Mesendoderm (in vitro differentiated cells): ENCODE results near the gene C2CD2L.
"Not testable (repeated sequence)": the region's sequence is repeated elsewhere in the genome, so short reads cannot be mapped to it uniquely, and the experiment has no call there.

Experiments used
- DNase-seq: peaks from one replicate; pipeline ENCODE4 v3.0.0; 2013
- H2AK5ac ChIP-seq: 2 replicates; pipeline ENCODE4 v1.6.1; 2013; ENCODE audit warnings: low read length, inconsistent platforms
- H2BK120ac ChIP-seq: 2 replicates; pipeline ENCODE4 v1.6.1; 2013; ENCODE audit warnings: low read depth, mild to moderate bottlenecking, low read length, moderate library complexity, mixed read lengths
- H2BK15ac ChIP-seq: replicated peaks from 2 replicates; pipeline ENCODE4 v1.6.1; 2013; ENCODE audit warnings: low read depth, mild to moderate bottlenecking, moderate library complexity
- H2BK5ac ChIP-seq: 2 replicates; pipeline ENCODE4 v1.6.1; 2013; ENCODE audit warnings: low read length, inconsistent platforms
- H3K18ac ChIP-seq: 2 replicates; pipeline ENCODE4 v1.6.1; 2013; ENCODE audit warnings: mild to moderate bottlenecking, low read length, mixed read lengths
- H3K23ac ChIP-seq: one replicate; pipeline ENCODE4 v1.6.1; 2013; ENCODE audit warnings: low read length
- H3K27ac ChIP-seq: 2 replicates; pipeline ENCODE4 v1.5.1; 2013; ENCODE audit warnings: low read depth, mild to moderate bottlenecking, inconsistent platforms, low read length, moderate library complexity
- H3K27me3 ChIP-seq: 2 replicates; pipeline ENCODE4 v1.6.1; 2013; ENCODE audit warnings: low read length, control low read depth, mild to moderate bottlenecking, inconsistent platforms; ENCODE audit not compliant: insufficient read depth, poor library complexity
- H3K36me3 ChIP-seq: 2 replicates; pipeline ENCODE4 v1.6.1; 2013; ENCODE audit warnings: low read length, inconsistent platforms; ENCODE audit not compliant: control insufficient read depth, insufficient read depth
- H3K4ac ChIP-seq: one replicate; pipeline ENCODE4 v1.6.1; 2013; ENCODE audit warnings: low read depth, mild to moderate bottlenecking, low read length, moderate library complexity
- H3K4me1 ChIP-seq: 2 replicates; pipeline ENCODE4 v1.6.1; 2013; ENCODE audit warnings: low read depth, low read length, inconsistent platforms; ENCODE audit not compliant: control insufficient read depth
- H3K4me2 ChIP-seq: 2 replicates; pipeline ENCODE4 v1.6.1; 2013; ENCODE audit warnings: low read length
- H3K4me3 ChIP-seq: 2 replicates; pipeline ENCODE4 v1.5.1; 2013; ENCODE audit warnings: mild to moderate bottlenecking, low read length
- H3K56ac ChIP-seq: one replicate; pipeline ENCODE4 v1.6.1; 2013; ENCODE audit warnings: low read length
- H3K79me1 ChIP-seq: 2 replicates; pipeline ENCODE4 v1.6.1; 2013; ENCODE audit warnings: low read length, inconsistent platforms
- H3K79me2 ChIP-seq: 2 replicates; pipeline ENCODE4 v1.6.1; 2013; ENCODE audit warnings: mild to moderate bottlenecking, low read length; ENCODE audit not compliant: control insufficient read depth, insufficient read depth
- H3K9ac ChIP-seq: 2 replicates; pipeline ENCODE4 v1.6.1; 2013; ENCODE audit warnings: low read length, inconsistent platforms
- H4K5ac ChIP-seq: one replicate; pipeline ENCODE4 v1.6.1; 2013; ENCODE audit warnings: low read length
- H4K8ac ChIP-seq: one replicate; pipeline ENCODE4 v1.6.1; 2013; ENCODE audit warnings: low read depth, mild to moderate bottlenecking, control low read depth, low read length, moderate library complexity
- WGBS: extraction: QIAGEN DNeasy Blood & Tissue Kit; methylation state at CpG from one replicate; pipeline ENCODE4 v1.1.7; 2013; ENCODE audit warnings: low lambda C conversion rate, missing lambda C conversion rate; ENCODE audit not compliant: insufficient coverage; ENCODE audit errors: extremely low coverage; 5-methylcytosine and 5-hydroxymethylcytosine counted together

C2CD2L gene

GRCh38 chr11:119103161-119103664 is 3.9 kb upstream of the C2CD2L start:
- peak overlapping the region; percentile 29 for H3K56ac ChIP-seq
- not testable (repeated sequence) for H3K4me3 ChIP-seq, H3K4me2 ChIP-seq, H3K4ac ChIP-seq, H3K23ac ChIP-seq, H3K27me3 ChIP-seq, H3K79me2 ChIP-seq, H4K8ac ChIP-seq, H4K5ac ChIP-seq, H2BK5ac ChIP-seq, H3K79me1 ChIP-seq, H2BK15ac ChIP-seq, H2AK5ac ChIP-seq, H2BK120ac ChIP-seq, H3K18ac ChIP-seq, H3K36me3 ChIP-seq, DNase-seq, H3K9ac ChIP-seq
- H3K27ac ChIP-seq = peak overlapping the region; percentile 21
- H3K4me1 ChIP-seq = peaks cover 10% of the 10 kb centered on the region
- no CpG with 5 or more reads among the region's 18 CpGs for WGBS

- H3K27ac ChIP-seq = no peak overlapping the region
- H2BK120ac ChIP-seq = no peak overlapping the region
- H4K5ac ChIP-seq = no peak overlapping the region
- no peak overlapping the region for H3K4me2 ChIP-seq
- no peak overlapping the region for H2BK15ac ChIP-seq
- H3K27me3 ChIP-seq = no peaks in the 10 kb centered on the region
- H3K4me1 ChIP-seq = peaks cover 16% of the 10 kb centered on the region
- H3K56ac ChIP-seq = no peak overlapping the region
- no peak overlapping the region for H3K4ac ChIP-seq
- no peak overlapping the region for H4K8ac ChIP-seq
- no peak overlapping the region for H3K23ac ChIP-seq
- H3K79me1 ChIP-seq = peaks cover 5% of the 10 kb centered on the region
- H2BK5ac ChIP-seq = no peak overlapping the region
- H3K4me3 ChIP-seq = no peak overlapping the region
- H3K9ac ChIP-seq = no peak overlapping the region
- no peaks in the 10 kb centered on the region for H3K36me3 ChIP-seq
- no peak overlapping the region for H2AK5ac ChIP-seq
- no peak overlapping the region for H3K18ac ChIP-seq
- no peak for DNase-seq
- no CpG with 5 or more reads among the region's 4 CpGs for WGBS
- peaks cover 6% of the 10 kb centered on the region for H3K79me2 ChIP-seq
Observed at GRCh38 chr11:119103793-119104192, 3.4 kb upstream of the C2CD2L start.

GRCh38 chr11:119107538-119108145 is 498 bp downstream of the C2CD2L start:
- Histone ChIP-seq H2BK15ac (no peak overlapping the region), H3K56ac (peak overlapping the region; percentile 86), H3K4me1 (peaks cover 13% of the 10 kb centered on the region), H3K4me2 (peak overlapping the region; percentile 72), H2BK5ac (no peak overlapping the region), H3K18ac (no peak overlapping the region), H3K9ac (peak overlapping the region; percentile 73), H3K79me2 (no peaks in the 10 kb centered on the region), H2AK5ac (no peak overlapping the region), H2BK120ac (no peak overlapping the region), H3K36me3 (no peaks in the 10 kb centered on the region), H4K5ac (no peak overlapping the region), H3K27me3 (no peaks in the 10 kb centered on the region), H3K79me1 (no peaks in the 10 kb centered on the region), H3K23ac (no peak overlapping the region), H4K8ac (no peak overlapping the region), H3K4me3 (peak overlapping the region; percentile 67), H3K27ac (no peak overlapping the region), H3K4ac (no peak overlapping the region)
- no CpG with 5 or more reads among the region's 65 CpGs for WGBS
- no peak for DNase-seq

- Histone ChIP-seq H2AK5ac (no peak overlapping the region), H2BK15ac (no peak overlapping the region), H2BK120ac (no peak overlapping the region), H3K27ac (no peak overlapping the region), H3K56ac (peak overlapping the region; percentile 86), H3K4me2 (peak overlapping the region; percentile 72), H4K8ac (no peak overlapping the region), H3K18ac (no peak overlapping the region), H3K9ac (peak overlapping the region; percentile 73), H3K23ac (peak overlapping the region; percentile 30), H2BK5ac (no peak overlapping the region), H3K79me2 (no peaks in the 10 kb centered on the region), H3K79me1 (no peaks in the 10 kb centered on the region), H4K5ac (no peak overlapping the region), H3K4me3 (peak overlapping the region; percentile 67), H3K4ac (no peak overlapping the region), H3K27me3 (no peaks in the 10 kb centered on the region), H3K36me3 (no peaks in the 10 kb centered on the region), H3K4me1 (peaks cover 13% of the 10 kb centered on the region)
- DNase-seq = peak; percentile 75
- no CpG with 5 or more reads among the region's 8 CpGs for WGBS
Observed at GRCh38 chr11:119108146-119108856, 1.2 kb downstream of the C2CD2L start.

GRCh38 chr11:119108857-119109221 is 1.7 kb downstream of the C2CD2L start:
- Histone ChIP-seq H3K4me2 (peak overlapping the region; percentile 1), H2BK15ac (no peak overlapping the region), H2AK5ac (no peak overlapping the region), H4K8ac (no peak overlapping the region), H3K27me3 (no peaks in the 10 kb centered on the region), H3K4me3 (no peak overlapping the region), H2BK120ac (no peak overlapping the region), H3K79me1 (no peaks in the 10 kb centered on the region), H2BK5ac (no peak overlapping the region), H3K4ac (no peak overlapping the region), H3K56ac (no peak overlapping the region), H3K27ac (no peak overlapping the region), H3K23ac (no peak overlapping the region), H3K79me2 (no peaks in the 10 kb centered on the region), H3K4me1 (peaks cover 13% of the 10 kb centered on the region), H3K9ac (no peak overlapping the region), H3K36me3 (no peaks in the 10 kb centered on the region), H3K18ac (no peak overlapping the region), H4K5ac (no peak overlapping the region)
- no peak for DNase-seq
- no CpG with 5 or more reads among the region's 2 CpGs for WGBS
